Liver (tissue), 3 donors: Measurements from ENCODE around the gene SRC.

ENCODE experiments used
- CTCF ChIP-seq: fragments of 150-350 bp; IDR thresholded peaks from 2 replicates; pipeline ENCODE4 v1.5.1; 2017; ENCODE audit warnings: improper control_type of control experiment, low read depth, low read length; ENCODE audit not compliant: missing input control
- MAX ChIP-seq: IDR thresholded peaks from 2 replicates; pipeline ENCODE4 v1.6.1; 2016; ENCODE audit warnings: antibody characterized with exemption
- RAD21 ChIP-seq, 2 donors: IDR thresholded peaks; 2 replicates each; pipeline ENCODE4 v1.6.1; 2016; ENCODE audit warnings: antibody characterized with exemption in 2 of 2, mild to moderate bottlenecking in 2 of 2
- donor health status: healthy.
- donor health status: healthy.

GRCh38 chr20:37389241-37389747, 43.4 kb downstream of the SRC start:
- TF ChIP-seq CTCF, result no peak
- no peak for TF ChIP-seq MAX
- TF ChIP-seq RAD21 (IDR thresholded peaks at IDR 0.05), result no peak
